Measurements from ENCODE around the gene PJA2. TPM values are rescaled to one million over a fixed set of nuclear protein-coding genes. Genes with fewer than 3 reads are reported as not detected.

The PJA2 gene
- polyA plus RNA-seq, 1 donor from 2014 or later = 142 TPM

- Histone ChIP-seq H3K79me2 (replicated peaks; ENCODE audit: insufficient read depth, low read length) (peaks cover 11% of the 10 kb centered on the region), H2AFZ (ENCODE audit: low read depth, low read length) (no peak overlapping the region), H3K9ac (ENCODE audit: low read length) (no peak overlapping the region), H3F3A (ENCODE audit: insufficient read depth, low read length, poor library complexity, severe bottlenecking) (no peaks in the 10 kb centered on the region), H3K36me3 (ENCODE audit: insufficient read depth, low read length) (no peaks in the 10 kb centered on the region), H3K4me2 (ENCODE audit: low read length) (no peak overlapping the region), H3K4me3 (ENCODE audit: low read length) (no peak overlapping the region), H3K27me3 (ENCODE audit: insufficient read depth, low read depth, low read length) (no peaks in the 10 kb centered on the region), H3K9me3 (ENCODE audit: low read length) (peaks cover 3% of the 10 kb centered on the region), H3K27ac (ENCODE audit: low read length) (peak overlapping the region; percentile 42), H4K20me1 (ENCODE audit: insufficient read depth) (no peaks in the 10 kb centered on the region), H3K9me2 (ENCODE audit: insufficient read depth, low read length) (no peaks in the 10 kb centered on the region)
- TF ChIP-seq TAF1 (IDR thresholded peaks at IDR 0.05; ENCODE audit: low read depth) (no peak), SMC3 (conservative IDR thresholded peaks at IDR 0.05; ENCODE audit: poor library complexity) (no peak), CTCF (IDR thresholded peaks at IDR 0.05; ENCODE audit: poor library complexity, severe bottlenecking) (no peak), EZH2 (IDR thresholded peaks at IDR 0.05; ENCODE audit: borderline replicate concordance, insufficient read depth, low read length, poor library complexity, severe bottlenecking) (no peak), MXI1 (conservative IDR thresholded peaks at IDR 0.05; ENCODE audit: poor library complexity, severe bottlenecking) (no peak), EP300 (conservative IDR thresholded peaks at IDR 0.05; ENCODE audit: poor library complexity, severe bottlenecking) (no peak), POLR2AphosphoS5 (IDR thresholded peaks at IDR 0.05) (no peak), RAD21 (conservative IDR thresholded peaks at IDR 0.05) (no peak)
- TF ChIP-seq, protein P1, sequence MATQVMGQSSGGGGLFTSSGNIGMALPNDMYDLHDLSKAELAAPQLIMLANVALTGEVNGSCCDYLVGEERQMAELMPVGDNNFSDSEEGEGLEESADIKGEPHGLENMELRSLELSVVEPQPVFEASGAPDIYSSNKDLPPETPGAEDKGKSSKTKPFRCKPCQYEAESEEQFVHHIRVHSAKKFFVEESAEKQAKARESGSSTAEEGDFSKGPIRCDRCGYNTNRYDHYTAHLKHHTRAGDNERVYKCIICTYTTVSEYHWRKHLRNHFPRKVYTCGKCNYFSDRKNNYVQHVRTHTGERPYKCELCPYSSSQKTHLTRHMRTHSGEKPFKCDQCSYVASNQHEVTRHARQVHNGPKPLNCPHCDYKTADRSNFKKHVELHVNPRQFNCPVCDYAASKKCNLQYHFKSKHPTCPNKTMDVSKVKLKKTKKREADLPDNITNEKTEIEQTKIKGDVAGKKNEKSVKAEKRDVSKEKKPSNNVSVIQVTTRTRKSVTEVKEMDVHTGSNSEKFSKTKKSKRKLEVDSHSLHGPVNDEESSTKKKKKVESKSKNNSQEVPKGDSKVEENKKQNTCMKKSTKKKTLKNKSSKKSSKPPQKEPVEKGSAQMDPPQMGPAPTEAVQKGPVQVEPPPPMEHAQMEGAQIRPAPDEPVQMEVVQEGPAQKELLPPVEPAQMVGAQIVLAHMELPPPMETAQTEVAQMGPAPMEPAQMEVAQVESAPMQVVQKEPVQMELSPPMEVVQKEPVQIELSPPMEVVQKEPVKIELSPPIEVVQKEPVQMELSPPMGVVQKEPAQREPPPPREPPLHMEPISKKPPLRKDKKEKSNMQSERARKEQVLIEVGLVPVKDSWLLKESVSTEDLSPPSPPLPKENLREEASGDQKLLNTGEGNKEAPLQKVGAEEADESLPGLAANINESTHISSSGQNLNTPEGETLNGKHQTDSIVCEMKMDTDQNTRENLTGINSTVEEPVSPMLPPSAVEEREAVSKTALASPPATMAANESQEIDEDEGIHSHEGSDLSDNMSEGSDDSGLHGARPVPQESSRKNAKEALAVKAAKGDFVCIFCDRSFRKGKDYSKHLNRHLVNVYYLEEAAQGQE (IDR thresholded peaks at IDR 0.05; ENCODE audit: borderline replicate concordance) = no peak
Observed at GRCh38 chr5:109412981-109413402, 3.2 kb upstream of the PJA2 start.

DNA sequence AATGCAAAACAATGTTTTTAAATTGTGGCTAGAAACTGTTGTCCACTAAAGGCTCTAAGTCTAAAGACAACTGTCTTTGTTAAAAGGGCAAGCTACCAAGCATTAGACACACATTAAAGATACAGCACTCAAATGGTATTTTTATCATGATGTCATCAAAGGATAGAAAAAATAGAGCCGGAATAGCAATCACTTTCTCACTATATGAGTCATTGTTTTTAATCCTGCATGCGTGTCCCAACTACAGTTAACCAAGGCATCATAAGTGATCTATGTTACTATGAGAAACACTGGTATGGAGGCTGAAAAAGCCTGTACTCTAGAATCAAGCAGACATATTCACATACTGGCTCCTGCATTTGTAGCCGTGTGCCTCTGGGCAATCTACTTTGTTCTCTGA, 1.9 kb upstream of the PJA2 start:
- Histone ChIP-seq H3K27ac (ENCODE audit: low read length) (peak overlapping the region; percentile 99), H3K9ac (ENCODE audit: low read length) (no peak overlapping the region), H3K79me2 (replicated peaks; ENCODE audit: insufficient read depth, low read length) (peaks cover 25% of the 10 kb centered on the region), H3K4me2 (ENCODE audit: low read length) (no peak overlapping the region), H3K9me2 (ENCODE audit: insufficient read depth, low read length) (no peaks in the 10 kb centered on the region), H4K20me1 (ENCODE audit: insufficient read depth) (no peaks in the 10 kb centered on the region), H3K9me3 (ENCODE audit: low read length) (peaks cover 3% of the 10 kb centered on the region), H3K4me3 (ENCODE audit: low read length) (no peak overlapping the region), H3K27me3 (ENCODE audit: insufficient read depth, low read depth, low read length) (no peaks in the 10 kb centered on the region), H3F3A (ENCODE audit: insufficient read depth, low read length, poor library complexity, severe bottlenecking) (peaks cover 4% of the 10 kb centered on the region), H3K36me3 (ENCODE audit: insufficient read depth, low read length) (no peaks in the 10 kb centered on the region), H2AFZ (ENCODE audit: low read depth, low read length) (no peak overlapping the region)
- TF ChIP-seq, protein P1 (IDR thresholded peaks at IDR 0.05; ENCODE audit: borderline replicate concordance) = no peak
- no peak for TF ChIP-seq POLR2AphosphoS5 (IDR thresholded peaks at IDR 0.05)
- TF ChIP-seq CTCF (IDR thresholded peaks at IDR 0.05; ENCODE audit: poor library complexity, severe bottlenecking) = no peak
- TF ChIP-seq EZH2 (IDR thresholded peaks at IDR 0.05; ENCODE audit: borderline replicate concordance, insufficient read depth, low read length, poor library complexity, severe bottlenecking) = no peak
- TF ChIP-seq TAF1 (IDR thresholded peaks at IDR 0.05; ENCODE audit: low read depth) = no peak
- no peak for TF ChIP-seq MXI1 (conservative IDR thresholded peaks at IDR 0.05; ENCODE audit: poor library complexity, severe bottlenecking)
- no peak for TF ChIP-seq RAD21 (conservative IDR thresholded peaks at IDR 0.05)
- TF ChIP-seq SMC3 (conservative IDR thresholded peaks at IDR 0.05; ENCODE audit: poor library complexity) = no peak
- TF ChIP-seq EP300 (conservative IDR thresholded peaks at IDR 0.05; ENCODE audit: poor library complexity, severe bottlenecking) = no peak
